H1 (cell line): ENCODE data around the gene REM2. TPM values are rescaled to one million over a fixed set of nuclear protein-coding genes. Genes with fewer than 3 reads are reported as not detected.
A peak's percentile ranks its signal among the peaks of the same experiment; 100 is the strongest.

ENCODE experiments used
- CTCF ChIA-PET: fragments of 300-600 bp; sonication (Branson Sonifier 250); formaldehyde crosslinking; loops from one replicate; lab custom pipeline; 2021; ENCODE audit not compliant: partially characterized antibody; lab: Charles Lee
- POLR2A ChIA-PET: fragments of 300-600 bp; sonication (Branson Sonifier 250); formaldehyde crosslinking; loops from one replicate; lab custom pipeline; 2021; ENCODE audit warnings: inconsistent platforms; ENCODE audit not compliant: partially characterized antibody; lab: Charles Lee
- DNase-seq, 2 experiments: peaks; one replicate each; pipeline versions ENCODE4 v3.0.0 to v3.0.0-alpha.2; 2010 to 2022; ENCODE audit warnings: low spot score in 2 of 2, low read depth in 1 of 2, mixed read lengths in 1 of 2
- FAIRE-seq: peaks from 2 replicates; lab custom pipeline; 2011; peaks lifted over from hg19 to GRCh38; lab: Jason Lieb, UNC
- H2AFZ ChIP-seq: 2 replicates; pipeline ENCODE4 v1.8.1; 2012; ENCODE audit warnings: low read length, inconsistent platforms
- H2AK5ac ChIP-seq: 2 replicates; pipeline ENCODE4 v1.6.1; 2013; ENCODE audit warnings: low read depth, low read length
- H2BK120ac ChIP-seq: replicated peaks from 2 replicates; pipeline ENCODE3; 2013; ENCODE audit warnings: low read depth, low read length, inconsistent platforms
- H2BK12ac ChIP-seq: 2 replicates; pipeline ENCODE4 v1.6.1; 2013; ENCODE audit warnings: low read depth, low read length
- H2BK15ac ChIP-seq: 2 replicates; pipeline ENCODE4 v1.6.1; 2013; ENCODE audit warnings: low read length
- H2BK20ac ChIP-seq: 2 replicates; pipeline ENCODE4 v1.6.1; 2013; ENCODE audit warnings: low read length
- H2BK5ac ChIP-seq: 2 replicates; pipeline ENCODE4 v1.6.1; 2013; ENCODE audit warnings: low read depth, low read length
- H3K14ac ChIP-seq: 2 replicates; pipeline ENCODE4 v1.6.1; 2013; ENCODE audit warnings: inconsistent platforms; ENCODE audit not compliant: insufficient read length
- H3K18ac ChIP-seq: 2 replicates; pipeline ENCODE4 v1.6.1; 2013; ENCODE audit warnings: low read length; ENCODE audit errors: extremely low read depth
- H3K23ac ChIP-seq: 2 replicates; pipeline ENCODE4 v1.6.1; 2013; ENCODE audit warnings: inconsistent platforms; ENCODE audit not compliant: insufficient read length
- H3K23me2 ChIP-seq: 2 replicates; pipeline ENCODE4 v1.6.1; 2013; ENCODE audit warnings: low read depth, low read length
- H3K27ac ChIP-seq: 2 replicates; pipeline ENCODE4 v1.6.1; 2011; ENCODE audit warnings: low read depth, low read length, inconsistent platforms
- H3K27me3 ChIP-seq, 4 experiments: replicated peaks in 1 of 4; 1 replicate in 1 of 4; 2 replicates in 3 of 4; pipeline versions ENCODE4 v1.6.1 to v1.8.1; 2011 to 2013; ENCODE audit warnings: low read length in 3 of 4, mild to moderate bottlenecking in 3 of 4, inconsistent platforms in 2 of 4, mixed read lengths in 2 of 4, moderate library complexity in 1 of 4; ENCODE audit not compliant: control insufficient read depth in 3 of 4, insufficient read depth in 3 of 4; ENCODE audit errors: extremely low read depth in 1 of 4
- H3K36me3 ChIP-seq, 4 experiments: 2 replicates each; pipeline versions ENCODE4 v1.6.1 to v1.8.1; 2011 to 2013; ENCODE audit warnings: mild to moderate bottlenecking in 4 of 4, low read length in 3 of 4, moderate library complexity in 2 of 4, control low read depth in 1 of 4, inconsistent platforms in 1 of 4; ENCODE audit not compliant: insufficient read depth in 4 of 4, control insufficient read depth in 2 of 4
- H3K4ac ChIP-seq: replicated peaks from 2 replicates; pipeline ENCODE3; 2013; ENCODE audit warnings: low read length, low read depth, mixed read lengths, inconsistent platforms; ENCODE audit not compliant: insufficient read length
- H3K4me1 ChIP-seq, 4 experiments: replicated peaks in 1 of 4; 1 replicate in 1 of 4; 2 replicates in 3 of 4; pipeline versions ENCODE4 v1.6.1 to v1.8.1; 2011 to 2013; ENCODE audit warnings: low read length in 3 of 4, inconsistent platforms in 2 of 4, mixed read lengths in 1 of 4; ENCODE audit not compliant: insufficient read depth in 4 of 4, control insufficient read depth in 3 of 4
- H3K4me2 ChIP-seq, 2 experiments: 2 replicates each; pipeline versions ENCODE4 v1.6.1 to v1.8.1; 2011 to 2013; ENCODE audit warnings: low read depth in 2 of 2, low read length in 2 of 2, control low read depth in 1 of 2, inconsistent platforms in 1 of 2, mild to moderate bottlenecking in 1 of 2; ENCODE audit not compliant: insufficient read depth in 1 of 2
- H3K4me3 ChIP-seq, 4 experiments: fragments of 200-600, 300-600 bp in 1 of 4; sonication (generic), shearing (Covaris generic), sonication (Bioruptor Twin) in 1 of 4; 2 replicates each; pipeline versions ENCODE4 v1.5.1 to v1.8.1; 2011 to 2016; ENCODE audit warnings: low read length in 4 of 4, low read depth in 3 of 4, control low read depth in 2 of 4, inconsistent platforms in 2 of 4, mild to moderate bottlenecking in 2 of 4, mixed read lengths in 1 of 4, moderate library complexity in 1 of 4; ENCODE audit not compliant: insufficient read depth in 2 of 4; ENCODE audit errors: extremely low read depth in 1 of 4
- H3K56ac ChIP-seq: replicated peaks from 2 replicates; pipeline ENCODE3; 2013; ENCODE audit warnings: low read depth, mild to moderate bottlenecking, mixed read lengths, low read length, inconsistent platforms; ENCODE audit not compliant: insufficient read length
- H3K79me1 ChIP-seq: 2 replicates; pipeline ENCODE4 v1.6.1; 2013; ENCODE audit warnings: low read depth, low read length, control low read depth
- H3K79me2 ChIP-seq, 2 experiments: 2 replicates each; pipeline versions ENCODE4 v1.6.1 to v1.8.1; 2012 to 2013; ENCODE audit warnings: low read length in 2 of 2, mild to moderate bottlenecking in 2 of 2, inconsistent platforms in 1 of 2; ENCODE audit not compliant: insufficient read depth in 2 of 2, control insufficient read depth in 1 of 2
- H3K9ac ChIP-seq, 4 experiments: replicated peaks in 1 of 4; 1 replicate in 1 of 4; 2 replicates in 3 of 4; pipeline versions ENCODE4 v1.6.1 to v1.8.1; 2011 to 2013; ENCODE audit warnings: low read depth in 3 of 4, low read length in 3 of 4, control low read depth in 2 of 4, mild to moderate bottlenecking in 2 of 4, moderate library complexity in 2 of 4, inconsistent platforms in 1 of 4; ENCODE audit errors: extremely low read depth in 1 of 4
- H3K9me3 ChIP-seq, 2 experiments: 2 replicates each; pipeline versions ENCODE4 v1.6.1 to v1.8.1; 2012 to 2013; ENCODE audit warnings: mild to moderate bottlenecking in 2 of 2, moderate library complexity in 2 of 2, control low read depth in 1 of 2, inconsistent platforms in 1 of 2, low read depth in 1 of 2, low read length in 1 of 2, mixed read lengths in 1 of 2; ENCODE audit not compliant: insufficient read depth in 2 of 2
- H4K20me1 ChIP-seq, 2 experiments: replicated peaks in 1 of 2; 2 replicates each; pipeline versions ENCODE3 to v1.8.1; 2011 to 2013; ENCODE audit warnings: inconsistent platforms in 2 of 2, low read length in 2 of 2, mild to moderate bottlenecking in 1 of 2; ENCODE audit not compliant: insufficient read depth in 2 of 2, control insufficient read depth in 1 of 2
- H4K5ac ChIP-seq: 2 replicates; pipeline ENCODE4 v1.6.1; 2013; ENCODE audit warnings: low read length, low read depth, mixed read lengths, inconsistent platforms; ENCODE audit not compliant: insufficient read length
- H4K8ac ChIP-seq: 2 replicates; pipeline ENCODE4 v1.8.0; 2013; ENCODE audit warnings: mild to moderate bottlenecking, moderate library complexity, low read length, inconsistent platforms; ENCODE audit not compliant: insufficient read depth; ENCODE audit errors: extremely low read depth
- H4K91ac ChIP-seq: replicated peaks from 2 replicates; pipeline ENCODE3; 2013; ENCODE audit warnings: low read length, mixed read lengths, inconsistent platforms; ENCODE audit not compliant: insufficient read length
- POU5F1 ChIP-seq: IDR thresholded peaks from 2 replicates; pipeline ENCODE4 v1.6.1; 2011; ENCODE audit warnings: low read depth, mild to moderate bottlenecking, low read length, moderate library complexity
- SP2 ChIP-seq: IDR thresholded peaks from 2 replicates; pipeline ENCODE4 v1.6.1; 2012; ENCODE audit warnings: mild to moderate bottlenecking, low read length, inconsistent platforms
- WGBS, 2 experiments: shearing (Covaris generic) in 1 of 2; methylation state at CpG; one replicate each; pipeline versions ENCODE4 v1.1.6 to v1.1.7; 2013 to 2015; ENCODE audit warnings: low lambda C conversion rate in 2 of 2, mixed read lengths in 2 of 2, inconsistent platforms in 1 of 2, low coverage in 1 of 2, missing lambda C conversion rate in 1 of 2; ENCODE audit not compliant: insufficient replicate concordance in 2 of 2, insufficient coverage in 1 of 2, insufficient read length in 1 of 2; ENCODE audit errors: extremely low coverage in 1 of 2, missing lambda C conversion rate in 1 of 2; 5-methylcytosine and 5-hydroxymethylcytosine counted together
- polyA plus RNA-seq, 7 experiments: library from polyadenylated mRNA; depleted of rRNA in 3 of 7; stranded (reverse) in 5 of 7; unstranded in 2 of 7; fragments of >200 nt in 5 of 7; fragments of 200-250 nt in 2 of 7; gene quantifications; 1 replicate in 5 of 7; 2 replicates in 1 of 7; 4 replicates in 1 of 7; pipeline versions ENCODE4 v1.2.1 to v1.2.3, GENCODE V29; 2011 to 2013; ENCODE audit warnings: missing spikeins in 2 of 7, mixed read lengths in 2 of 7
- total RNA-seq: library from RNA; stranded (reverse); fragmentation: NEBNext Ultra II Directional; extraction: Animal tissue kit (Norgen Biotek cat#: 25700); gene quantifications from 2 replicates; pipeline ENCODE4 v1.2.1, GENCODE V29; 2021

The REM2 gene
- total and polyA plus RNA-seq, 2 of the 8 experiments (the other 6 are each of a cell fraction or from before 2014, with no cell fraction given) = 1.00 to 1.1 TPM

DNA sequence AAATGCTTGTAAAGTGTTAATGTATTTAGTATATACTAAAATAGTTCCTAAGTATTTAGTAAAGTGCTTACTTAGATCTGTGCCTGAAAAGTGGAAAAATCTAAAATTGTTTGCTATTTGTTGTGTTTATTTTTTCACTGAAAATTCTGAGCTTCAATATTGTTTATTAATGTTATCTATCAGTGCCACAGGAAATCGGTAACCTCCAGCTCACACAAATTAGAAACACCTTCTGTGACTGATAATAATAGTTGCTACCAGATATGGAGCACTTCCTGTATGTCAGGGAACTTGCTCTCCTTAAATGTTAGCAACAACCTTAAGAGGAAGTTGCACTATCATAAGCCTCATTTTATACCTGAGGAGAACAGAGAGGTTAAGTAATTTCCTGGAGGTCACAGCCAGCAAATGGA is 12.2 kb upstream of the REM2 start:
- Histone ChIP-seq H3K27ac (peak overlapping the region; percentile 6; the same call in 1 of the 2 replicates), H3K4me2 (peak overlapping the region; percentile 85 to 87)
- CTCF ChIA-PET = interaction anchor here (0.6 to 56.0 kb wide), 11 partner anchors 9 to 314 kb away, joined by 3 to 1562 read pairs (median 4); partner anchors contain the start of genes ABHD4, MMP14, MRPL52 and PRMT5

More for the DNA sequence above, 12.2 kb upstream of the REM2 start:
- no peak overlapping the region for H2BK15ac ChIP-seq
- H3K36me3 ChIP-seq = no peaks in the 10 kb centered on the region
- WGBS, 2 experiments = 41% methylated on average over 1 of the region's 1 CpG; no CpG with 5 or more reads in 1 of the 2 experiments
- H3K14ac ChIP-seq = no peak overlapping the region
- DNase-seq = no peak
- H3K4me3 ChIP-seq = peak overlapping the region; percentile 64 to 86 (median 80); a peak in 7 of 8 replicates
- H3K56ac ChIP-seq = no peak overlapping the region
- no peaks in the 10 kb centered on the region for H3K9me3 ChIP-seq
- H4K91ac ChIP-seq = no peak overlapping the region
- H3K23ac ChIP-seq = no peak overlapping the region
- H2AK5ac ChIP-seq = no peak overlapping the region
- no peak overlapping the region for H2AFZ ChIP-seq
- H4K20me1 ChIP-seq = no peaks in the 10 kb centered on the region
- 0 out of 2 replicates have a peak, but pooled peaks have one; percentile 17 for TF ChIP-seq POU5F1
- no peak for TF ChIP-seq SP2
- H3K9ac ChIP-seq = no peak overlapping the region; a peak in 1 of 7 replicates
- no peak overlapping the region for H2BK120ac ChIP-seq
- H3K18ac ChIP-seq = no peak overlapping the region
- POLR2A ChIA-PET = interaction anchor here (0.7 to 6.6 kb wide), 12 partner anchors 13 to 112 kb away, joined by 3 to 54 read pairs (median 4); partner anchors contain the start of genes AJUBA, OXA1L, RBM23 and REM2
- H3K4me1 ChIP-seq = peaks cover 0 to 9% (median 3%) of the 10 kb centered on the region in 4 experiments; a peak in 4 of 7 replicates
- no peak overlapping the region for H4K5ac ChIP-seq
- H4K8ac ChIP-seq = no peak overlapping the region
- peaks cover 5% of the 10 kb centered on the region for H3K23me2 ChIP-seq
- H3K27me3 ChIP-seq = no peaks in the 10 kb centered on the region
- no peak overlapping the region for H2BK12ac ChIP-seq
- no peaks in the 10 kb centered on the region for H3K79me2 ChIP-seq
- H3K79me1 ChIP-seq = no peaks in the 10 kb centered on the region
- H3K4ac ChIP-seq = no peak overlapping the region
- H2BK20ac ChIP-seq = no peak overlapping the region
- no peak overlapping the region; the same call in 1 of the 2 replicates for H2BK5ac ChIP-seq
- no peak for FAIRE-seq
